GM12874 (cell line): Measurements from ENCODE around the gene DIP2C.

Source experiments
- TF ChIP-seq, protein P1 (sequence below): IDR thresholded peaks from 2 replicates; pipeline ENCODE4 v1.5.1; 2011; ENCODE audit warnings: low read depth, mild to moderate bottlenecking, control low read depth, low read length, moderate library complexity; ENCODE audit not compliant: insufficient read depth

The DIP2C gene

DNA sequence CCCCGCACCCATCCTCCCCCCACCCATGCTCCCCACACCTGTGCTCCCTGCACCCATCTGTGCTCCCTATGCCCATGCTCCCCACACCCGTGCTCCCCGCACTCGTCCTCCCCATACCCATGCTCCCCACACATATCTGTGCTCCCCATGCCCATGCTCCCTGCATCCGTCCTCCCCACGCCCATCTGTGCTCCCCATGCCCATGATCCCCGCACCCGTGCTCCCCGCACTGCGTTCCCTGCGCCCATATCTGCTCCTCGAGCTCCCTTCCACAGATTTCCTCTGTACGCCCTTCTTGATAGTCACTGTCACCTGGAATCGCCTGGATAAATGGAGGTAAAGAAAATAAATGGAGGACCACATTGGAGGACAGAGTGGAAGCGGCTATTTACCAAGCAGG is 9.9 kb downstream of the DIP2C start:
- TF ChIP-seq, protein P1, sequence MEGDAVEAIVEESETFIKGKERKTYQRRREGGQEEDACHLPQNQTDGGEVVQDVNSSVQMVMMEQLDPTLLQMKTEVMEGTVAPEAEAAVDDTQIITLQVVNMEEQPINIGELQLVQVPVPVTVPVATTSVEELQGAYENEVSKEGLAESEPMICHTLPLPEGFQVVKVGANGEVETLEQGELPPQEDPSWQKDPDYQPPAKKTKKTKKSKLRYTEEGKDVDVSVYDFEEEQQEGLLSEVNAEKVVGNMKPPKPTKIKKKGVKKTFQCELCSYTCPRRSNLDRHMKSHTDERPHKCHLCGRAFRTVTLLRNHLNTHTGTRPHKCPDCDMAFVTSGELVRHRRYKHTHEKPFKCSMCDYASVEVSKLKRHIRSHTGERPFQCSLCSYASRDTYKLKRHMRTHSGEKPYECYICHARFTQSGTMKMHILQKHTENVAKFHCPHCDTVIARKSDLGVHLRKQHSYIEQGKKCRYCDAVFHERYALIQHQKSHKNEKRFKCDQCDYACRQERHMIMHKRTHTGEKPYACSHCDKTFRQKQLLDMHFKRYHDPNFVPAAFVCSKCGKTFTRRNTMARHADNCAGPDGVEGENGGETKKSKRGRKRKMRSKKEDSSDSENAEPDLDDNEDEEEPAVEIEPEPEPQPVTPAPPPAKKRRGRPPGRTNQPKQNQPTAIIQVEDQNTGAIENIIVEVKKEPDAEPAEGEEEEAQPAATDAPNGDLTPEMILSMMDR: no peak

DNA sequence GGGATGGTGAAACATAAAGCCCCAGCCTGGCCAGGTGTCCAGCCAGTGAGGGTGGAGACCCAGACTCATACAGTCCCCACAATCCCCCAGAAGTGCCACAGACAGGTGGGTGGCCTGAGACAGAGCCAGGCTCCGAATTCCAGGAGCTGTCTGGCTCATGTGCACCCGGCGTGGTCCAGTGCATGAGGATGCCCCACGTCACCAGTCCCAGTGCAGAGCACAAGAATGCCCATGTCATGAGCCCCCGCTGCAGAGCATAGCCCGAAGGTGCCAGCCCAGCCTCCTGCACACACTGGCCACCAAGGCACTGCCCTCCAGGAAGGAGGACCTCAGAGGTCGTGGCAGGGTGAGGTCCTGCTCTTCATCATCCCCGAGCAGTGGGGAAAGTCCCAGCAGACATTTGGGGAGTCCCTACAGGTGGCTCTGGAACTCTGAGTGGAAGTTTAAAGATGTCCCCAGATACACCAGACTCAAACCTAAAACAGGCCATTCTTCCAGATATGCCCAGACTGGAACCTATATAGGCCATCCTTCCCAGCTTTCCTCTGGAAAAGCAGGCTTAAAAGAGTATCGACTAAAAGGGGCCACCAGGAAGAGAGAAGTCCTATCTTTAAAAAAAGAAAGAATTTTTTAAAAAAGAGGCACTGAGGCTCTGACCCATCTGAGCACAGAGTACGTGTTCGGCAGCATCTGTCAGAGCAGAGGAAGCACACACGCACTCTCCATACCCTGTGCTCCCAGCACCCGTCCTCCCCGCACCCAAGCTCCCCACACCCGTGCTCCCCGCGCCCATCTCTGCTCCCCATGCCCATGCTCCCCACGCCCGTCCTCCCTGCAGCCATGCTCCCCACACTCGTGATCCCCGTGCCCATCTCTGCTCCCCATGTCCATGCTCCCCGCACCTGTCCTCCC is 11.5 kb downstream of the DIP2C start:
- TF ChIP-seq, protein P1: no peak

DNA sequence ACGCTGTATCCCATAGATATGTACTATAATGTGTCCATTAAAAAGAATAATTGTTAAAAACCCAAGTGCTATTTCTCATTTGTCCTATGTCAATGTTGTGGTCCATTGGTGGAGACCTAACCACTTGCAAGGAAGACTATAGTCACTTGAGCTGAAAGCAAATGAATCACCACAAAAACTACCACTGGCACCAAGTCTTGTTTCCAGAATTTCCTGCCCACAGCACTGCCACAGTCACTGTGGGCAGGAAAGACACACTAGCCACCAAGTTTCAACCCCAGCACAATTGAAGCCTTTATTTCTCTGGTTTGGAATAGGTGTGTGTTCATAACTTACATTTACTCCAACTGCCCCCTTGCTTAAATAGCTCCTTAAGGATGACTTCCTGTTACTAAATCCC is 12.4 kb downstream of the DIP2C start:
- TF ChIP-seq, protein P1: no peak

DNA sequence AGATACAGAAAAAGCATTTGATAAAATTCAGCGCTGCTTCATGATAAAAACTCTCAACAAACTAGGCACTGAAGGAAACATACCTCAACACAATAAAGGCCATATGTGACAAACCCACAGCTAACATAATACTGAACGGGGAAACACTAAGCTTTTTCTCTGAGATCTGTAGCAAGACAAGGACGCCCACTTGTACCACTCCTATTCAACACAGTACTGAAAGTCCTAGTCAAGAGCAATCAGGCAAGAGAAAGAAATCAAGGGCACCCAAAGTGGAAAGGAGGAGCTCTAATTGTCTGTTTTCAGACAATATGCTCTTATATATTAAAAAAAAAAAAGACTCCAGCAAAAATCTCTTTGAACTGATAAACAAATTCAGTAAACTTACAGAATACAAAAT is 13.3 kb downstream of the DIP2C start:
- TF ChIP-seq, protein P1: no peak

DNA sequence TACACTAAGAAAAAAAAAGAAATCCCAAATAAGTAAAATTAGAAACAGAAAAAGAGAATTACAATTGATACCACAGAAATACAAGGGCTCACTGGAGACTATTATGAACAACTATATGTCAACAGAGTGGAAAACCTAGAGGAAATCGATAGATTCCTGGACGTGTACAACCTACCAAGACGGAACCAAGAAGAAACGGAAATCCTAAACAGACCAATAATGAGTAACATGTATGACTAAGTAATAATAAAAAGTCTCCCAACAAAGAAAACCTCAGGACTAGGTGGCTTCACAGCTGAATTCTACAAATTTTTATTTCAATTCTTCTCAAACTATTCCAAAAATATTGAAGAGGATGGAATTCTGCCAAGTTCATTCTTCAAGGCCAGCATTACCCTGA is 13.9 kb downstream of the DIP2C start:
- TF ChIP-seq, protein P1: no peak

DNA sequence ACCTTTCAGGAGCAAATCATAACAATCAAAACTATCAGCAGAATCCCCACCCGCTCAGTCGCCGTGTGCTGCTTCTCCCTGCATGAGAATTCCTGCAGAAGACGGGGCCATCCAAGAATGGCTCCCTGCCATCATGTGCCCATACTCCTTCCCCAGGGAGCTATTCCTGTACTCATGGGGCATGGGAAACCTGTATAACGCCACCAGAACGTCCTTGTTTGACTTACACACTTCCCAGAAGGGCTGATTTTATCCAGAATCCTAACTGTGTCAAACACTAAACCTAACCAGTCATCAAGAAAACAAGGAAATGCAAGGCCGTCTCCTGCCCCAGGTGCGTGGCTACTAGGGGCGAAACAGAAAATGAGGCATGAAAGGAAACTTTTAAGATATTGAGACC is 16.0 kb downstream of the DIP2C start:
- TF ChIP-seq, protein P1: no peak

DNA sequence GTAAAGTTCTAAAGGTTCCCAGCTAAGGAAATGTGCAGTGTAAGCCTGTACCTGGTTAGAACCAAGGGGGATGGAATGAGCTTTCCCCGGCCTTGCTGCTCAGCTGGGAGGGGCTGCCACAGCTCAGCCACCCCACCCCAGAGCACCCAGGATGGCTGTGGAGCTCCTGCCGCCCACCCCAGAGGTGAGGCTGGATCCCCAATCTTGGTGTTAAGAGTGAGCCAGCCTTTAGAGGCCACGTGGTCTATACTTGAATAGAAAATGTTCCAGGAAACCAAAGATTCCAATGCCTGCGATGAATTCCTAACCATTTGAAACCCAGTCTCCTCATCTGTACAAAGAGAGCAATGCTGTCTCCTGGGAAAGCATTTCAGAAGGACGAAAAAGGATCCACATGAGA is 16.5 kb downstream of the DIP2C start:
- TF ChIP-seq, protein P1: no peak
